NCI-H345 (cell line): ENCODE measurements around the gene PYY.

Experiments used
- DNase-seq: peaks from one replicate; lab custom pipeline; 2025; lab: John Stamatoyannopoulos, UW

The PYY gene

GRCh38 chr17:43915559-43915958, 38.2 kb downstream of the PYY start:
- no peak for DNase-seq

DNA sequence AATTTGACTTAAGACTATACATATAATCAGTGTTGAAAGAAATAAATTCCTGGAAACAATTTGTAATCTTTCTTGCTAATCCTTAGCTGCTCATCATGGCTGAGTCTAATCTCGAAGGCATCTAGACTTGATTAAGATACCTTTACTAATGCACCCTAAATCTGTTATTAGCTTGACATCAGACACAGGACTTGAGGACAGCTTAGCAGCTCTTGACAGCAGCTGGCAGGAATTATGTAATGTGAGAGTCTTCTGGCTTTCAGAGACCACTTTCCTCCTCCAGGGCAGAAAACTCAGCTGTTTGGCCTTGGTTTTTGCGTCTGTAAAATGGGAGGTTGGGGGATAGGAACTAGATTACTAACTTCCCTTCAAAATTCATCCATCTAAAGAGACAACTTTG, 39.3 kb downstream of the PYY start:
- no peak for DNase-seq

GRCh38 chr17:43913584-43913983, 40.2 kb downstream of the PYY start:
- no peak for DNase-seq

- no peak for DNase-seq
These were observed 41.0 kb downstream of the PYY start for GRCh38 chr17:43912635-43913304.

GRCh38 chr17:43911904-43912303, 41.8 kb downstream of the PYY start:
- DNase-seq = peak; percentile 46

DNA sequence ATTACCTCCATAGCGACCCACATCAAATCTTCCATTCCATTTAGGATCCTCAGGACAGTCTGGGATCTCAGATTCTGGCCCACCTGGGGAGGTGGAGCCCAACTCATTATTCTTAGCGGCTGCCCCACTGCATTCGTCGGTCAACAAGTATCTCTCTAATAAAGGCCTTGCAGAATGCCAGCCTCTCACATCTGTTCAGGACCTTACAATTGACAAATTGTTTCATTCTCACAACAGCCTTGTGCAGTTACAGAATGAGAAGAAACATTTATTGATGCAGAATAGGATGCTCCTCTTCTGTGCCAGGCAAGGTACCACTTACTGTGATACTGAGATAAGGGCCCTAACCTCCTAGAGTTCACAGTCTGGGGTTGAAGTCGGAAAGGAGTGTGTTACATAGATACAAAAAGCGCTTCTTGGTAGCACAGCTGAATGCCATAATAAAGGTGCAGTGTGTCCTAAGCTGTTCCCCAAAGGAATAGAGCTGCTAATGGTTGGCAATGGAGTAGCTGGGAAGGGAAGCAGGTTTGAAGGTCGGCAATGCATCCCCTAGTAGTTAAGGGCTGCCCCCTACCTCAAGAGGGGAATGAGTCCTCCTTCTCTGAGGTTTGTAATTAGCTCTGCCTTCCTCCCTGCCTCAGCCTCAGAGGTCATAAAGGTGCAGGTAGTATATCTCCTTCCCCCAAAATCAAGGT, 44.1 kb downstream of the PYY start:
- DNase-seq = no peak

GRCh38 chr17:43907998-43908721, 45.6 kb downstream of the PYY start:
- peak; percentile 72 for DNase-seq

DNA sequence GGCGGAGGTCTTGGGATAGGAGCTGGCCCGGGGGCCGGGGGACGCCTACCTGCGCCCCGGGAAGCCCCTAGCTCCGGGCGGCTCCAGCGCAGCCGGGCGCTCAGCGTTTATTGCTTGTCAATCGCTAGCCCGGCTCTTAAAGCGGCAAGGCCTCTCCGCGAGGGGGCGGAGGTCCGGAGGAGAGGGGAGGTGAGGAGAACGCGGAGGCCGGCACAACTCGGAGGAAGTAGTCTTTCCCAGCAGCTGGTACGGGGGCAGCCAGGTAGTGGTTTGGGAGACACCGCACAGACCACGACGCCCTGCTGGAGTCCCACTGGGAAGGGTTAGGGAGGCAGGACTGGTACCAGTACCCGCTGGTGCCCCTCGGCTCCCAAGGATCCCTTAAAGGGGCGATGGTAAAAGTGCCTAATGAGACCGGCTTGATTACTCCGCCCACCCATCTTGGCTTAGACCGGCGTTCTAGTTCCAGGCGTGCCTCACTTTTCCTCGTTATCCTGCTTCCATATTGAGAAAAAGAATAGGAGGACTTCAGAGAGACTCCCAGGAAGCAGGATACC, 46.2 kb downstream of the PYY start, which contains the start of gene MPP2:
Gene MPP2, minus strand, starts transcription at position 112 of the 557 bp plus-strand sequence. CDS start 3,076 bp downstream, outside the sequence.
- peak; percentile 83 for DNase-seq

DNA sequence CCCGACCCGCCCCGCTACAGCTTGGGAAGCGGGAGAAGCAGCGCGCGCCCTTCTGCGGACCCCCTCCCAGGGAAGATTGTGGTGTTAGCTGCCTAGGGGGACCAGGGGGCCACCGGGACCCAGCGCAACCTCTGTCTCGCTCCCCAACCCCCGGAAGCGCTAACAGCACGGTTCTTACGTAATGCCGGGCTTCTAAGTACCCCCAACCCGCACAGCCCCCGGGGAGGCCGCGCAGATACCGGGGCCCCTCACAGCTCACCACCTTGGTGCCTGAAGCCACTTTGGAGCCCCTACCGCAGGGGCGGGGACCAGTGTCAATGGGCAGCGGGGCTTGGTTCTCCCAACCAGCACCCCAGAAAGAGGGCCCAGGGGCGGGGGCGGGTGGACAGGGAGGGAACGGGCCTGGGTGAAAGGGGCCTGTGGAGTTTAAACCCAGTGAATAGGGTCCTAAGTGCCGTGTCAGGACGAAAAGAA, 46.8 kb downstream of the PYY start:
- DNase-seq = no peak

GRCh38 chr17:43905985-43906852, 47.5 kb downstream of the PYY start:
- peak; percentile 81 for DNase-seq

DNA sequence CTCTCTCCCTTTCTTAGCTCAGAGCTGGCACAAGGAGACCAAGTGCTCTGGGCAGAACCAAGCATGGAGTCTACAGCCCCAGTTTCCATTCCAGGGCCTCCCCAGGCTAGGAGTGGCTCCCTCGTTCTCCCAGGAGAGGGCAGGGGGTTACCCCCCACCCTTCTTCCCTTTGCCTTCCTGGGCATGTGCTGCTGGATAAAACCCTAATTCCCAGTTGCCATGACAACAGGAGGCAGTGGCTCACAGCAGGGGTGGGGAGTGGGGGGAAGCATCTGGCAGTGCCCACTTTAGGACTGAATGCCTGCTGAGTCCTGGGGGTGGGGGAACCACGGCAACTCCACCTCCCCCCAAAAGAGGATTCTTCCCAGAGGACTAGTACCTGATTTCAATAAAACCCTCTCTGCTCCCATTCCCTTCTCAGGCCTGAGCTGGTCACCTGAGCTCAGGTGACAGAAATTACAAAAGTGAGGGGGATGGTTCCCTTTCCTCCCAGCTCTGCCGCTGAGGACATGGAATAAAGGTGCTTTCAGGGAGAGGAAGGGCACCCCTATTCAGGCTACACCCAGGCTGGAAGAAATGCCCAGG, 48.2 kb downstream of the PYY start:
- peak; percentile 24 for DNase-seq
